MM.1S (cell line): Measurements from ENCODE around the gene RNFT2.

Experiments
- DNase-seq: peaks from one replicate; pipeline ENCODE4 v3.0.0-alpha.2; 2015
- H2AFZ ChIP-seq: fragments of 300-600 bp; sonication (generic); 2 replicates; pipeline ENCODE4 v1.6.0; 2016; ENCODE audit warnings: antibody characterized with exemption, low read length
- H3F3A ChIP-seq: fragments of 300-600 bp; sonication (generic); 2 replicates; pipeline ENCODE4 v1.6.1; 2016; ENCODE audit warnings: mild to moderate bottlenecking, antibody characterized with exemption, low read length, moderate library complexity, mixed read lengths; ENCODE audit not compliant: insufficient read depth
- H3K27ac ChIP-seq: fragments of 300-600 bp; sonication (generic); 2 replicates; pipeline ENCODE4 v1.5.1; 2016; ENCODE audit warnings: mild to moderate bottlenecking, low read length
- H3K27me3 ChIP-seq: fragments of 300-600 bp; sonication (generic); replicated peaks from 2 replicates; pipeline ENCODE4 v1.6.0; 2016; ENCODE audit warnings: low read length; ENCODE audit not compliant: insufficient read depth
- H3K36me3 ChIP-seq: fragments of 300-600 bp; sonication (generic); replicated peaks from 2 replicates; pipeline ENCODE4 v1.6.1; 2016; ENCODE audit warnings: mild to moderate bottlenecking, low read length, mixed read lengths; ENCODE audit not compliant: insufficient read depth
- H3K4me1 ChIP-seq: fragments of 300-600 bp; sonication (generic); 2 replicates; pipeline ENCODE4 v1.6.1; 2016; ENCODE audit warnings: low read length, mixed read lengths
- H3K4me2 ChIP-seq: fragments of 300-600 bp; sonication (generic); 2 replicates; pipeline ENCODE4 v1.6.0; 2016; ENCODE audit warnings: low read depth, low read length
- H3K4me3 ChIP-seq: fragments of 300-600 bp; sonication (generic); 2 replicates; pipeline ENCODE4 v1.5.1; 2016; ENCODE audit warnings: low read length, mixed read lengths
- H3K79me2 ChIP-seq: fragments of 300-600 bp; sonication (generic); 2 replicates; pipeline ENCODE4 v1.6.1; 2016; ENCODE audit warnings: mixed run types, low read length, mixed read lengths
- H3K9ac ChIP-seq: fragments of 300-600 bp; sonication (generic); 2 replicates; pipeline ENCODE4 v1.6.1; 2016; ENCODE audit warnings: low read length, mixed read lengths
- H3K9me2 ChIP-seq: fragments of 300-600 bp; sonication (generic); replicated peaks from 2 replicates; pipeline ENCODE4 v1.6.1; 2016; ENCODE audit warnings: mild to moderate bottlenecking, low read length, mixed read lengths; ENCODE audit not compliant: insufficient read depth
- H3K9me3 ChIP-seq: fragments of 300-600 bp; sonication (generic); replicated peaks from 2 replicates; pipeline ENCODE4 v1.6.1; 2016; ENCODE audit warnings: mild to moderate bottlenecking, low read length, mixed read lengths; ENCODE audit not compliant: insufficient read depth
- H4K20me1 ChIP-seq: fragments of 300-600 bp; sonication (generic); 2 replicates; pipeline ENCODE4 v1.6.1; 2016; ENCODE audit warnings: mild to moderate bottlenecking, low read length, moderate library complexity, mixed read lengths; ENCODE audit not compliant: insufficient read depth
- EZH2 ChIP-seq: fragments of 300-600 bp; sonication (generic); optimal IDR thresholded peaks from 2 replicates; pipeline ENCODE3; 2017; ENCODE audit warnings: low read depth, mild to moderate bottlenecking, antibody characterized with exemption, low read length, mixed read lengths
- EZH2phosphoT487 ChIP-seq: fragments of 300-600 bp; sonication (generic); IDR thresholded peaks from 2 replicates; pipeline ENCODE4 v1.6.1; 2018; ENCODE audit warnings: antibody characterized with exemption, low read length
- TF ChIP-seq, protein P1 (sequence below): fragments of 300-600 bp; sonication (generic); IDR thresholded peaks from 2 replicates; pipeline ENCODE4 v1.5.1; 2016; ENCODE audit warnings: antibody characterized with exemption, low read length, mixed read lengths

The RNFT2 gene

DNA sequence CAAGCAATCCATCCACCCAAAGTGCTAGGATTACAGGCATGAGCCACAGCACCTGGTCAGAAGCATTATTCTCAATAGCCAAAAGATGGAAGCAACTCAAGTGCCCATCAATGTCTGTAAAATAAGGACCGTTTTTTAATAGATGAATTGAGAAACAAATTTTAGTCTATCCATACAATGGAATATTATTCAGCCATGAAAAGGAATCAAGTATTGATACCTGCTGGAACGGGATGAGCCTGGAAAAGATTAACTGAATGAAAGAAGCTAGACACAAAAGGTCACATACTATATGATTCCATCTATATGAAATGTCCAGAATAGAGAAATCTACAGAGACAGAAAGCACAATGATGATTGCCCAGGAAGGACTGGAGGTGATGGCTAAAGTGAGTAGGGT lies 163.5 kb downstream of the RNFT2 start:
- Histone ChIP-seq H3K36me3 (no peaks in the 10 kb centered on the region), H3K27me3 (no peaks in the 10 kb centered on the region), H2AFZ (no peak overlapping the region), H3F3A (no peaks in the 10 kb centered on the region), H3K9ac (no peak overlapping the region), H3K79me2 (no peaks in the 10 kb centered on the region), H3K4me3 (no peak overlapping the region), H3K4me2 (no peak overlapping the region), H3K27ac (no peak overlapping the region), H3K4me1 (no peaks in the 10 kb centered on the region), H4K20me1 (no peaks in the 10 kb centered on the region), H3K9me3 (no peaks in the 10 kb centered on the region), H3K9me2 (no peaks in the 10 kb centered on the region)
- TF ChIP-seq EZH2 (no peak), EZH2phosphoT487 (no peak)
- TF ChIP-seq, protein P1, sequence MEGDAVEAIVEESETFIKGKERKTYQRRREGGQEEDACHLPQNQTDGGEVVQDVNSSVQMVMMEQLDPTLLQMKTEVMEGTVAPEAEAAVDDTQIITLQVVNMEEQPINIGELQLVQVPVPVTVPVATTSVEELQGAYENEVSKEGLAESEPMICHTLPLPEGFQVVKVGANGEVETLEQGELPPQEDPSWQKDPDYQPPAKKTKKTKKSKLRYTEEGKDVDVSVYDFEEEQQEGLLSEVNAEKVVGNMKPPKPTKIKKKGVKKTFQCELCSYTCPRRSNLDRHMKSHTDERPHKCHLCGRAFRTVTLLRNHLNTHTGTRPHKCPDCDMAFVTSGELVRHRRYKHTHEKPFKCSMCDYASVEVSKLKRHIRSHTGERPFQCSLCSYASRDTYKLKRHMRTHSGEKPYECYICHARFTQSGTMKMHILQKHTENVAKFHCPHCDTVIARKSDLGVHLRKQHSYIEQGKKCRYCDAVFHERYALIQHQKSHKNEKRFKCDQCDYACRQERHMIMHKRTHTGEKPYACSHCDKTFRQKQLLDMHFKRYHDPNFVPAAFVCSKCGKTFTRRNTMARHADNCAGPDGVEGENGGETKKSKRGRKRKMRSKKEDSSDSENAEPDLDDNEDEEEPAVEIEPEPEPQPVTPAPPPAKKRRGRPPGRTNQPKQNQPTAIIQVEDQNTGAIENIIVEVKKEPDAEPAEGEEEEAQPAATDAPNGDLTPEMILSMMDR = no peak
- DNase-seq = no peak
